Measurements from ENCODE around the gene GABPB1.
"Not testable (repeated sequence)": the region's sequence is repeated elsewhere in the genome, so short reads cannot be mapped to it uniquely, and the experiment has no call there.

The GABPB1 gene

DNA sequence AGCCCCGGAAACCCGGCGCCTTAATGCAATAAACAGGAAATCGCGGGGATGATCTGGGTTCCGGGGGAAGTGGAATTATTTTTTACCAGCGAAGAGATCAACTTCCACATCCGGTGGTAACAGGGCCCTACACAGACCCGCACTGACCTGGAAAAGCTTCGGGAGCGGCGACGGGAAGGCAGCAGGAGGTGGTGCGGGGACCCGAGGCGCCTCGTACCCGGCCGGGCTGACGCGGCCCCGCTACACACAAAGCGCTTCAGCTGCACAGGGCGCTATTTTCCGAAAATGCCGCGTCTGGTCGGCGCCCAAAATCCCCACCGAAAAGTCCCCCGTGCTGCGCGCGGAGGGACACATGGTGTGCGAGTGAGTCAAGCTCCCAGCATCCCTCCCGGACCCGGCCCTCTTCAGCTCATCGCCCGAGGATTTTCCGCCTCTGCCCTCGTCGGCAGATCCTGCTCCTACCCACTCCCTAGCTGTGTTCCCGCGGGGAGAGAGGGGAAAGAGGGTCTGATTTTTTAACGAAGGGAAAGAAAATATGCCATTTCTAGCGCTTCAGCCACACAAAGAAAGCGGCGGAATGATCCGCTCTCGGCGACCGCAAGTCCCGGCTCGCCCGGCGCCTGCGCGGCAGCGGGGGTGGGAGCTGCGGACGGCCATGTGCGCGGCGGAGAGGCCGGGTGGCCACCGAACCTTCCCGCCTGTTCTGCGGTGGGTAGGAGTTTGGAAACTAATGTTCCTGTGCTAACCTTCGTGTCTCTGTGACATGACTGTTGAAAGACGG is at the start of gene GABPB1:
TSS of gene GABPB1 (minus strand) at position 361 of the 781 bp plus-strand sequence. CDS start 45,400 bp downstream, outside the sequence.
- DNase-seq, result peak; percentile 90 to 92

DNA sequence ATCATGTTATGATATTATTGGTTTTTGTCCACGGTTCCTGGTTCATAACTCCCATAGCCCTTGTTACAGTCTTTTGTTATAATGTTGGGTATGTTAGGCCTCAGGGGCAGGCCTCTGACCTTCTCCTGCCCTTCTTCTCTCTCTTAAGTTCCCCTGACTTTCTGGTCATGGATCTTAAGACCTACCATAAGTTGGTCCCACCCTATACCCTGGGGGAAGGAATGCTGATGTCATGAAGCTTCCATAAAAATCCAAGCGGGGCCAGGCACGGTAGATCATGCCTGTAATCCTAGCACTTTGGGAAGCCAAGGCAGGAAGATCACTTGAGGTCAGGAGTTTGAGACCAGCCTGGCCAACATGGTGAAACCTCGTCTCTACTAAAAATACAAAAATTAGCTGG is 36.6 kb upstream of the GABPB1 start:
- DNase-seq, result not testable (repeated sequence)

GRCh38 chr15:50390554-50391264 is 35.7 kb upstream of the GABPB1 start:
- no peak for DNase-seq

DNA sequence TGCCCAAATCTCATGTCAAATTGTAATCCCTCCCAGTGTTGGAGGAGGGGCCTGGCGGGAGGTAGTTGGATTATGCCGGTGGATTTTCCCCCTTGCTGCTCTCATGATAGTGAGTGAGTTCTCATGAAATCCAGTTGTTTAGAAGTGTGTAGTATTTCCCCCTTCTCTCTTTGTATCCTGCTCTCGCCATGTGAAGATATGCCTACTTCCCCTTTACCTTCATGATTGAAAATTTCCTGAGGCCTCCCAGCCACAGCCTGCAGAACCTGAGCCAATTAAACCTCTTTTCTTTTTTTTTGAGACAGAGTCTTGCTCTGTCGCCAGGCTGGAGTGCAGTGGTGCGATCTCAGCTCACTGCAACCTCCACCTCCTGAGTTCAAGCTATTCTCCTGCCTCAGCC is 27.4 kb upstream of the GABPB1 start:
- not testable (repeated sequence) for DNase-seq

DNA sequence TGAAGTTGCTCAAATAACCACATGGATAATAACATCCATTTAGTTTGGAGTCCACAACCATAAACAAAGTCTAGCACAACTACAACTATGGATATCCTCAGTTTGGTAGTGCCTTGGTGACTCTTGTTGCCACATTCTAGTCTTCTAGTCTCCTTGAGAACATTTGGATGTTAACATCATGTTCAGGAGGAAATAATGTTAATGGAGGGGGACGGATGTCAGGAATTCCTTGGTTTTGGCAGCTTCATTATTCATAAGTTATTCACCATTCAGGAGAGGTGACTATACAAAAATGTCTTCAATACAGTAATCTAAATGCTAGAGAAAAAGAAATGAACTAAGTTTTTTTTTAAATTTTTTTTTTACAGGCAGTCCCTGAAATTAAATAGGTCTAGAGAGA is 26.4 kb upstream of the GABPB1 start:
- no peak for DNase-seq

GRCh38 chr15:50380089-50380488 is 25.1 kb upstream of the GABPB1 start:
- no peak for DNase-seq

DNA sequence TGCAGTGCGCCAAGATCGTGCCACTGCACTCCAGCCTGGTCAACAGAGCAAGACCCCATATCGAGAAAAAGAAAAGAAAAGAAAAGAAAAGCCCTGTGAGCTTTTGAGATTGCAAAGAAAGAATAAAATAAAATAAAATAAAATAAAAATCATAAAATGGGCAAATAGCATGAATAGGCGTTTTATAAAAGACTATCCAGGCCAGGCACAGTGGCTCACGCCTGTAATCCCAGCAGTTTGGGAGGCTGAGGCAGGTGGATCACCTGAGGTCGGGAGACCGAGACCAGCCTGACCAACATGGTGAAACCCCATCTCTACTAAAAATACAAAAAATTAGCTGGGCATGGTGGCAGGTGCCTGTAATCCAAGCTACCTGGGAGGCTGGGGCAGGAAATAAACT is 24.4 kb upstream of the GABPB1 start:
- DNase-seq, result not testable (repeated sequence)

DNA sequence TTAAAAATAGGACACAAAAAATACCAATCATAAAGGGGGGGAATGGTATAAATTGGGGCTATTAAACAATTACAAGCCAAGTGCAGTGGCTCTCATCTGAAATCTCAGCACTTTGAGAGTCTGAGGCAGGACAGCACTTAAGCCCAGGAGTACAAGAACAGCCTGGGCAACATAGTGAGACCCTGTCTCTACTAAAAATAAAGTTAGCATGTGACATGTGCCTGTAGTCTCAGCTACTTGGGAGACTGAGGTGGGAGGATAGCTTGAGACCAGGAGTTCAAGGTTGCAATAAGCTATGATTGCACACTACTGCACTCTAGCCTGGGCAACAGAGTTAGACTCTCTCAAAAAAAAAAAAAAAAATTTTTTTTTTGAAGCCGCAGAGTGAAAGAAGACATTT is 23.8 kb upstream of the GABPB1 start:
- DNase-seq, result no peak

DNA sequence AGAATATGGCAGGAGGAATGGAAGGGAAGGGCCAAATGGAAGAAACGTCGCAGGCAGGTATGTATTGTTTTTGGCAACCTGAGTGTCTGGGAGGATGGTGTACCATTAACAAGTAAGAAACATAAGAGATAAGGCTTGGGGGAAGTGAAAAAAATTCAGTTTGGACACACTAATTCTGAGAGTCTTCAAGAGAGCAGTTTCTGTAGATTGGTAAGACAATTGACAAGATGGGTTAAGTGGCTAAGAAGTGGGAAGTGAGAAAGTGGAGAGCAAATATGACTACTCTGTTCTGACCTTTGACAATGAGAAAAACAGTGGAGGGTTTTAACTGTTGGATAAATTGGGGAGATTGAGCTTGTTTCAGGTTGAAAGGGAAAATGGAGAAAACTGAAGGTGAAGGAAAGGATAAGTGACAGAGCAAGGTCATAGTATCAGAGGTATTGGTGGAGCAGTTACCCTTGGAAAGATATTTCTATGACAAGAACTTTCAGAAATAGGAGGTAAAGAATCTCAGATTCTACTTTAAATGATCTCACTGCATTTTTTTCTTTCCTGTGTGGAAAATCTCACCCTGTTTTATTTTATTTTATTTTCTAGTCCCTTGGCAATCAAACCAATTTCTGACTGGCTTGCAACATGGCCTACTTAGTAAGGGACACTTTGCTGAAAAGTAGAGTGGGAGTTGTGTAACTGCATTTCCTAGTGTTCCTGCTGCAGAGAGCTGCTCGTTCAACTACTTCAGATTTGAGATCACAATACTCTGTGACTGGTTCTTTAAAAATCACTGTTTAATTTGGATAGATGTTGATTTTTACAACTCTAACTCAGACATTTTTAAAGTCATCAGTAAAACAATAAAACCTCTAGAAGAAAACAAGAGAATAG is 23.1 kb upstream of the GABPB1 start:
- DNase-seq, result no peak

DNA sequence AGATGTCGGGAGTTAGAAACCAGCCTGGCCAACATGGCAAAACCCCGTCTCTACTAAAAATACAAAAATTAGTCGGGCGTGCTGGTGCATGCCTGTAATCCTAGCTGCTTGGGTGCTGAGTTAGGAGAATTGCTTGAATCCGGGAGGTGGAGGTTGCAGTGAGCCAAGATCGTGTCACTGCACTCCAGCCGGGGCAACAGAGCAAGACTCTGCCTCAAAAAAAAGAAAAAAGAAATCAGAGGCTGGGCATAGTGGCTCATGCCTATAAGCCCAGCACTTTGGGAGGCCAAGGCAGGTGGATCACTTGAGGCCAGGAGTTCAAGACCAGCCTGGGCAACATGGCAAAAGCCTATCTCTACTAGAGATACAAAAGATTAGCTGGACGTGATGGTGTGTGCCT is 14.6 kb upstream of the GABPB1 start:
- not testable (repeated sequence) for DNase-seq

DNA sequence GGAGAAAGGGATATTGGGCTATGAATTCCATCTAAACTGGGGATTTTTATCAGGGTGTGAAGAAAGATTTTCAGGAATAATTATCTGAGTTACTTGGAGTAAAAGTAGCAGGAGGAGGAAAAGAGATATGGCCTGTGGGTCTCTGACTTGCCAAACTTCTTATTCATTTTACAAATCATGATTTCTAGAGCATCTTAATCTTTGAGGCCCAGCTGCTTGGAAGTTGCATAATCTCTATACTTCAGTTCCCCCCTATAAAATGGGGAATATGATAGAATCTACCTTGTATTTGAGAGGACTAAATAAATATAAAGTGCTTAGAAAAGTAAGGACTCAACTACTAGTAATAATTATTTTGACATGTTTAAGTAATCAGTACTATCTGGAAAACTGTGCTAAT is 11.0 kb upstream of the GABPB1 start:
- no peak for DNase-seq

- no peak for DNase-seq
Observed at GRCh38 chr15:50365570-50365969, 10.6 kb upstream of the GABPB1 start.

GRCh38 chr15:50363612-50364011 is 8.6 kb upstream of the GABPB1 start:
- no peak for DNase-seq

DNA sequence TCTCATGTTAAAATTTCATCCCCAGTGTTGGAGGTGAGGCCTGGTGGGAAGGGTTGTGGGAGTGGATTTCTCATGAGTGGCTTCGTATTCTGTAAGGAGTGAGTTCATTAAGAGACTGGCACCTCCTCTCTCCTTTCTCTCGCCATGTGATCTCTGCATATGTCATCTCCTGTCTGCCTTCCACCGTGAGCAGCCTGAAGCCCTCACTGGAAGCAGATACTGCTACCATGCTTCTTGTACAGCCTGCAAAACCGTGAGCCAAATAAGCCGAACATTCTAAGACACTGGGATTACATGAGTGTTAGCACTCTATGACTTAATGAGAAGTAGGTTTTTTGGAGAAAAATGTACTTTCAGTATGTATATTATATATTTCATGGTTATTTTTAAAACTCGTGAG is 6.8 kb upstream of the GABPB1 start:
- DNase-seq, result no peak

- peak in 1 of 2 experiments; percentile 48 for DNase-seq
Observed at GRCh38 chr15:50358845-50359244, 3.8 kb upstream of the GABPB1 start.

GRCh38 chr15:50355980-50356379 is 982 bp upstream of the GABPB1 start:
- no peak for DNase-seq

- DNase-seq, result no peak
Observed at GRCh38 chr15:50355619-50355905, 564 bp upstream of the GABPB1 start.

GRCh38 chr15:50353975-50354837 is 792 bp downstream of the GABPB1 start:
- peak; percentile 62 to 83 for DNase-seq

GRCh38 chr15:50353251-50353974 is 1.6 kb downstream of the GABPB1 start:
- DNase-seq, result no peak

GRCh38 chr15:50350621-50351020 is 4.4 kb downstream of the GABPB1 start:
- DNase-seq, result no peak

- DNase-seq, result no peak
Observed at GRCh38 chr15:50345298-50345697, 9.7 kb downstream of the GABPB1 start.

- no peak for DNase-seq
Observed at GRCh38 chr15:50344006-50344464, 11.0 kb downstream of the GABPB1 start.
